CD4-positive, alpha-beta T cell treated with Interferon gamma for 1 hour (primary cell): ENCODE data around the gene POMGNT1.

Experiments
- DNase-seq: peaks from one replicate; pipeline ENCODE4 v3.0.0-alpha.2; 2020

The POMGNT1 gene

DNA sequence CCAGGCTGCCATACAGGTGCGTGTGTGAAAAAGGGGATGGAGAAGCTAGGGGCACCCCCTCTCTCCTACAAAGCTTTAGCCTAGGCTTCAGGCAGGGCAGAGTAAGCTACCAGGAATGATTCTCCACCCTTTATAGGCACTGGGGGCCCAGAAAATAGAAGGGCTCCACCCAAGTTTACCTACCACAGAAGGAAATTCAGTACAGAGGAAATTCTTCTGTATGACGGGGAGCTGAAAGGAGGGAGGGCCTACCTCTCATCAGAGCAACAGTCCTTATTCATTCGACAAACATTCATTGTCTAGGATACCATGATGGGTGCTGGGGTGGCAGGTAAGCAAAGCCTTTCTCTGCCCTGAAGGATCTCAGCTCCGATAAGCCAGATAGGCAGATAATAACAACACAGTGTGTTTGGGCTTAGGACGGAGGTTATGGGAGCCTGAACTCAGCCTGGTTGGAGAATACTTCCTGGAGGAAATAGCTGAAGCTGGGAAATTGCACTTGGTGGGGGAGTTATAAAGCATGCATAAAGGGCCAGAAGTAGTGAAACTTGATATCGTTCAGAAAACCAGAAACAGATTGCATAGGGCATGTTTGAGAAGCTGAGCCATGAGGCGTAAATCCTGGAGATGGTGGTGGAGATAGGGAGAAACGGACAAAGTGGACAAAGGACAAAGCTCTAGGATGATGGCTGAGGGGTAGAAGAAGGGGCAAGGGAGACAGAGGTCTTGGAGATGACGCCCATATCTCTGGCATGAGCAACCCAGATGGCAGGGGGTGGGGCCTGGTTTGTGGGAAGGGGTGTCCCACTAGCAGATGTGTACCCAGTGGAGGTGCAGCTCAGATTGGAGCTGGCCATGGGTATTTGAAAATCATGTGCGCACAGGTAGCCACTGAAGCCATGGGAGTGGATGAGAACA is 16.6 kb downstream of the POMGNT1 start:
- no peak for DNase-seq

GRCh38 chr1:46180082-46180616 is 18.1 kb downstream of the POMGNT1 start:
- DNase-seq: no peak

GRCh38 chr1:46179138-46180081 is 18.8 kb downstream of the POMGNT1 start:
- peak; percentile 53 for DNase-seq

DNA sequence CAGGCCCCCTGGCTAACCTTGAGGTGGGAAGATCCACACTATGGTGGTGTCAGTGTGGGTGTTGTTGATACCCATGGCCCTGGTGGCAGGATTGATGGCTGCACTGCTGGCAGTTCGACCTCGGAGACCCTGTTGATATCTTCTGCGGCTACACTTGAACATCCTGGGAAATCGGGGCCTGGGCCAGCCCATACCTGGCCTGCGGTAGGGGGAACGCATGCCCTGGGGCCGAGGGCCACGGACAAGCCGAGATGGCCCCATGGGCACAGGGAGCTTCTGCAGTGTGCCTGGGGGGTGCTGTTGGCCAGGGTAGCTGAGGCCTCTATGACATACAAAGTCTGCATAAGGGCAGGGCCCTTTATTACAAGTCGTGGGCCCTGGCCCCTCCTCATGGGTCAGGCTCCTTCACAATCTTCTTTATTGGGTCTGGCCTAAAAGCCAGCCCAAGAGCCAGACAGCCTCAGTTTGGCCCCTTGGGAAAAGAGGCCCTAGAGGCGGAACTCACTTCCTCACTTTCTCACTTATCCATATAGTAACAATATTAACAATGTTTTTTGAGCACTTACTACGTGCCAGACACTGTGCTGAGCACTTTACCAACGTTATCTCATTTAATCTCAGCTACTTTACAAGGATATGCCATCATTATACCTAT is 21.9 kb downstream of the POMGNT1 start, which contains the start of gene P3R3URF:
TSS of gene P3R3URF (minus strand) at position 278 of the 655 bp plus-strand sequence. CDS start at position 261, 17 bp downstream.
- no peak for DNase-seq

DNA sequence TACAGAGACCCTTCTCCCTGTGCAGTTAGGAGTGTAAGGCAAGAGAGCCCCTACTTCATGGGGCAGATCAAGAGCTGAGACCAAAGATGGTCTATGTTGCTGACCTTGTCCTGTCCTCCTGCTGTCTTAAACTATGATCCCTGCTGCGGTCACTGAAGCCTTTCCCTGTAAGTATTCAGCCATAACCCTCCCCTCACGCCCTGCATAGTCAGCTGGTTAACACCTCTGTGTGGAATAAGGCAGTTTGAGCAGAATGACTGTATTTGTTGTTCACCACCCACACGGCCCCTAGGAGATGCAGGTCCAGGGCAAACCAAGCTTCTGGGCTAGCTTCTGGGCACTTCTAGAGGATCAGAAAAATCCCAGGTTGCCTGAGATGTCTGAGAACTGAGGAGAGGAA is 23.0 kb downstream of the POMGNT1 start:
- DNase-seq: no peak

DNA sequence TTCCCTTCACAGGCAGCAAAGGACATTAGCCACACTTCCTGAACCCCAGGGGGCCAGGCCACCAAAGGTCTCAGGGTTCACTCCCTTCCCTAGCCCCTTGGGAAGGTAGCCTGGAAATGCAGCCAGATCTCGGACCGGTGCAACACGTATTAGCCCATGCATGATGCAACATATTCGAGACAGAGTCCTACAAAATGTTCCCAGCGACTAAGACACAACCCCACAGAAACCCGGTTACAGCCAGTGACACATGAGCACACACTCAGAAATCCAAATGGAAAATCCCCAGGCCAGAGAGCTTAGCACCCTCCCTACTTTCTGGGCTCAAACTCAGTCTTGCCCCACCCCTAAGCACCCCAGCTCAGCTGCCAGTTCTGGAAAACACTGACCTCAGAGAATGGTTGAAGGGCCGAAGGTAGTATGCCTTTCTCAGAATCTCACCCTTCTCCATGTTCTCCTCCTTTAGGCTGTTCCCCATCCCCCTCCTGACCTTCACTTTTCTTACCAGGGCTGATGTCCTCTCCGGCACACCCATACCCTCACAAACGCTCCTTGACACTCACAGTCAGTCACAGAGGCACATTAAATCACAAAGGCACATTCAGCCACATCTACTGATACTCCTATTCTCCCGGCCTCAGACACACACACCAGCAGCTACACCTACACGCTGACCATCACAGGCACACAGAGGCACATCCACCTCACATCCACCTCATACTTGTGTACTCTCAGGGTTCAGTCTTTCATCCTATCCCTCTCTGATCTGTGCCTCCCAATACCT is 23.6 kb downstream of the POMGNT1 start, which contains the start of gene TSPAN1:
TSS of gene TSPAN1 (plus strand) at position 640 of the 784 bp plus-strand sequence. CDS start 6,021 bp downstream, outside the sequence.
- no peak for DNase-seq

DNA sequence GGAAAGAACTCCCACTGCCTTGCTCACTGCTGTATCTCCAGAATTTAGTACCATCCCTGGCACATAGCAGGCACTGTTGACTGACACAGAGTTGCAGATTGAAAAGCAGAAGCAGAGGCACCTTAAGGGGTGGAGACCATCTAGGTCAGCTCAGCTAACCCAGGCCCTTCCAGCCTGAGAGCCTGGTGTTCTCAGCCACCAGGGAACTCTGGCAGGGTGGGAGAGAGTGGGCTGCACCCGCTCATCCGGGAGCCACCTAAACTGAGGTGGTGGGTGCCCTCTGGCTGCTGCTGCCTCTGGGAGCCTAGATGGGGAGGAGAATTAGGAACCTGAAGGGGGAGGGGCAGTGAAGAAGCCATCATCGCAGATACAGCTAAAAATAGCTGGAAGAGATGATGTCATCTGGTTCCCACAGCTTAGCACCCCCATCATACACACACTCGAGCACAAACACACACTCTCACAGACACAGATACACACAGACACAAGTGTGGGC is 24.8 kb downstream of the POMGNT1 start:
- no peak for DNase-seq

DNA sequence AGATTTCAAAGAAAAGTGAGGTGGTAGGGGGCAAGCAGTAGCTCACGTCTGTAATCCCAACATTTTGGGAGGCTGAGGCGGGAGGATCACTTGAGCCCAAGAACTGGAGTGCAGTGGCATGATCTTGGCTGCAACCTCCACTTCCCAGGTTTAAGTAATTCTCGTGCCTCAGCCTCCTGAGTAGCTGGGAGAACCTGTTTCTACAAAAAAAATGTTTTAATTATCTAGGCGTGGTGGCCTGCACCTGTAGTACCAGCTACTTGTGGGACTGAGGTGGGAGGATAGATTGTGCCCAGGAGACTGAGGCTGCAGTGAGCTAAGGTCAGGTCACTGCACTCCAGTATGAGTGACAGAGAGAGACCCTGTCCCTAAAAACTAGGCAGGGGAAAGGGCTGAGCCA is 25.9 kb downstream of the POMGNT1 start:
- no peak for DNase-seq

GRCh38 chr1:46171871-46172270 is 26.4 kb downstream of the POMGNT1 start:
- no peak for DNase-seq

- no peak for DNase-seq
Measured at GRCh38 chr1:46171351-46171750, 26.9 kb downstream of the POMGNT1 start.

- DNase-seq: no peak
Measured at GRCh38 chr1:46169811-46170454, 28.3 kb downstream of the POMGNT1 start.

GRCh38 chr1:46168477-46168876 is 29.8 kb downstream of the POMGNT1 start:
- no peak for DNase-seq

- DNase-seq: peak; percentile 45
Measured at GRCh38 chr1:46166521-46167462, 31.4 kb downstream of the POMGNT1 start.

DNA sequence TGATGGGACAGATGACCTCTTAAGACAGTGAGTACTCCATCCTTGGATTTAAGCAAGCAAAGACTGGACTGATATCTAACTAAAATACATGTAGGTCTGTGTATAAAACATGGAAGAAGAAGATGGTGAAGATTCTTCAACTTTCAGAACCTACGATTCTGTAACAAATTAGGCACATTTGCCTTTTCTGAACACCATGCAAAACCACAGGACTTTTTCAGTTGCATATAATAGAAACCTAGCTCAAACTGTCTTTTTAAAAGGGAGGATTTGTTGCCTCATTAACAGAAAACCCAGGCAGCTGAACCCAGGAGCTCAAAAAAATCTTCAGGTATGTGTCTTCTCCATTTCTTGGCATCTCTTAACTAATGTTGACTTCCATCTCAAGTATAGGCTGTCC is 38.0 kb downstream of the POMGNT1 start:
- no peak for DNase-seq

GRCh38 chr1:46159516-46159915 is 38.7 kb downstream of the POMGNT1 start:
- no peak for DNase-seq

- no peak for DNase-seq
Measured at GRCh38 chr1:46158312-46159281, 39.6 kb downstream of the POMGNT1 start.

GRCh38 chr1:46157916-46158311 is 40.3 kb downstream of the POMGNT1 start:
- DNase-seq: no peak

GRCh38 chr1:46153732-46154131 is 44.5 kb downstream of the POMGNT1 start:
- no peak for DNase-seq
